IPS-18c (cell line): Measurements from ENCODE around the gene MYBPHL.
"Not testable (repeated sequence)": the region's sequence is repeated elsewhere in the genome, so short reads cannot be mapped to it uniquely, and the experiment has no call there.

Source experiments
- H3K4me3 ChIP-seq: 2 replicates; pipeline ENCODE4 v1.7.0; 2013; ENCODE audit warnings: low read depth, mild to moderate bottlenecking, low read length, moderate library complexity; ENCODE audit not compliant: insufficient read depth
- H3K9me3 ChIP-seq: one replicate; pipeline ENCODE4 v1.6.1; 2013; ENCODE audit warnings: mild to moderate bottlenecking, low read length, moderate library complexity; ENCODE audit not compliant: control insufficient read depth, insufficient read depth

MYBPHL gene

DNA sequence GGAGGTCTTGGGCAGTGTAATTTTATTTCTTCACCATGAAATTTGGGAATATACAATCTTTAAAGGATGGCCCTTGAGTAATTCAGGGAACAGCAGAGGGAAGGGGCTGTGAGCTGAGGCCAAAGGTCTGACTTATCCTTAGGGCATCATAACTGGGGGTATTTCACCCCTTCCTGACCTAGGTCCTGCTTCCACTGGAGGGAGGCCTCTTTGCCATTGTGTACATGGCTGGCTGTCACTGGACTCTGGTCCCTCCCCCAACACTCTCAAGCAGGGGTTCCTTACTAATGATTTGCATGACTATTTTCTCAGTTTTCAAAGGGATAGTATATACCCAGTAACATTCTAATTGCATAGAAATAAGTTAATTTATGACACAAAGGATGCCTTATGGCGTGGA is 16.7 kb downstream of the MYBPHL start:
- Histone ChIP-seq H3K4me3 (no peak overlapping the region), H3K9me3 (no peaks in the 10 kb centered on the region)

- not testable (repeated sequence) for H3K9me3 ChIP-seq, H3K4me3 ChIP-seq
Observed at GRCh38 chr1:109286762-109287161, 20.0 kb downstream of the MYBPHL start.

- peak overlapping the region; percentile 79 for H3K4me3 ChIP-seq
- H3K9me3 ChIP-seq = no peaks in the 10 kb centered on the region
Observed at GRCh38 chr1:109283748-109284600, 22.8 kb downstream of the MYBPHL start.

GRCh38 chr1:109282952-109283747 is 23.7 kb downstream of the MYBPHL start, which contains the start of gene PSRC1:
Gene PSRC1, minus strand, starts transcription at chr1:109283145.
- Histone ChIP-seq H3K4me3 (peak within 1 kb of the TSS; percentile 79), H3K9me3 (no peaks in the 10 kb centered on the region)

DNA sequence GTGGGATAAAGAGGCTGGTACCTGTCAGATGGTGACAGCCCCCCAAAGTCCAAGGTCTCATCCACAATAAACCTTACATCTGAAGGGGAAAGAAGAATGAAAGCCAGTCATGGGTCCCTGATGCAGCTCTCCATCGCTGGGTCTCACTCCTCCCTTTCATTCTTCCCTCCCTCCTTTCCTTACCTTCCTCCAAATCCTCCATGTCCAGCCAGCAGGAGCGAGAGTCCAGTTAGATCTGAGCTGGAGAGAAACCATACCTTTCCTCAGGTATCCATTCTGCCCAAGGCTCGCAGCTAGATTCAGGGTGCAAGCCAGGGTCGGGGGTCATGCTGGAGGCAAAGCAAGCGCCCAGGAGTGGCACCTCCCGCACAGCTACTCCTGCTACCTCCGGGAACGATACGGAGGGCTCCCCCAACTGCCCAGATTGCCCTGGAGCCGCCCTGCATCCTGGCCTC is 24.3 kb downstream of the MYBPHL start:
- Histone ChIP-seq H3K4me3 (peak overlapping the region; percentile 79), H3K9me3 (no peaks in the 10 kb centered on the region)

DNA sequence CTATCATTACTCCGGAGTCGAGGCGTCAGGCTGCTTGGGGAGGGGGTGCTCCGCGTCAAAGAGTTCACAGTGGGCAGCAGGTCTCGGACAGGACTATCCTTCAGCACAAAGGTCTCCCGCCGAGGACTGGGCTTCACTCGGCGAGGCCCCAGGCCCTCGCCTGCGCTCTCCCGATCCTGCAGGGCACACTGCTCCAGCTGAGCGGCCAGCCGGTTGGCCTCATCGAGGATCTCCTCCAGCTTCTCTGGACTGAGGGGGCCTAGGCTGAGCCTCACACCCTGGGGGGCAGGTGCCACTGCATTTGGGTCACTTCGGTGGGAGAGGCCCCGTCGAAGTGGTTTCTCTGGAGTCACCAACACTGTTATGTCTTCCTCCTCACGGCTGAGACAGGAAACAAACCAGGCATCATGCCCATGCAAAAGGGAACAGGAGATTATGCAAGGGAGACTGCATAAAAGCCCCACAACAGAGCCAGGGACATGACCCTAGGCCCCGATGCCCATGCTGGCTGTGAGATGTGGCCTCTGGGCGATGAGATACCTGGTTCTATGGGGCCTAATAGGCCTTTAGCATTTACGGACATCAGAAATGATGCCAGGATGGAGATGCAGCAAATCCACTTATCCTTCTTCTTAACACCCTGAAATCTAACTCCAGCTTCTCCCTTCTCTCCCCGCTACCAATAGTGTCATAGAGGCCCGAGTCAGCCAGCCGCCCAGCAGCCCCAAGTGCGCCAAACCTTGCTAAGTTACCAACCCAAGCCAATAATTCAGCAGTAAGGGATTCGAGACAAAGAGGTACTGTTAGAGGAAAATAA is 24.9 kb downstream of the MYBPHL start:
- Histone ChIP-seq H3K4me3 (peak overlapping the region; percentile 79), H3K9me3 (no peaks in the 10 kb centered on the region)

- no peaks in the 10 kb centered on the region for H3K9me3 ChIP-seq
- no peak overlapping the region for H3K4me3 ChIP-seq
Observed at GRCh38 chr1:109280862-109281261, 25.9 kb downstream of the MYBPHL start.

- Histone ChIP-seq H3K4me3 (no peak overlapping the region), H3K9me3 (no peaks in the 10 kb centered on the region)
Observed at GRCh38 chr1:109279615-109280278, 27.1 kb downstream of the MYBPHL start.

- Histone ChIP-seq H3K9me3 (no peaks in the 10 kb centered on the region), H3K4me3 (no peak overlapping the region)
Observed at GRCh38 chr1:109277434-109278204, 29.2 kb downstream of the MYBPHL start.

- no peak overlapping the region for H3K4me3 ChIP-seq
- H3K9me3 ChIP-seq = no peaks in the 10 kb centered on the region
Observed at GRCh38 chr1:109275706-109276345, 31.0 kb downstream of the MYBPHL start.

- Histone ChIP-seq H3K9me3 (no peaks in the 10 kb centered on the region), H3K4me3 (0 out of 2 replicates have a peak overlapping the region, but pooled peaks have one; percentile 2)
Observed at GRCh38 chr1:109274533-109275476, 32.0 kb downstream of the MYBPHL start.

DNA sequence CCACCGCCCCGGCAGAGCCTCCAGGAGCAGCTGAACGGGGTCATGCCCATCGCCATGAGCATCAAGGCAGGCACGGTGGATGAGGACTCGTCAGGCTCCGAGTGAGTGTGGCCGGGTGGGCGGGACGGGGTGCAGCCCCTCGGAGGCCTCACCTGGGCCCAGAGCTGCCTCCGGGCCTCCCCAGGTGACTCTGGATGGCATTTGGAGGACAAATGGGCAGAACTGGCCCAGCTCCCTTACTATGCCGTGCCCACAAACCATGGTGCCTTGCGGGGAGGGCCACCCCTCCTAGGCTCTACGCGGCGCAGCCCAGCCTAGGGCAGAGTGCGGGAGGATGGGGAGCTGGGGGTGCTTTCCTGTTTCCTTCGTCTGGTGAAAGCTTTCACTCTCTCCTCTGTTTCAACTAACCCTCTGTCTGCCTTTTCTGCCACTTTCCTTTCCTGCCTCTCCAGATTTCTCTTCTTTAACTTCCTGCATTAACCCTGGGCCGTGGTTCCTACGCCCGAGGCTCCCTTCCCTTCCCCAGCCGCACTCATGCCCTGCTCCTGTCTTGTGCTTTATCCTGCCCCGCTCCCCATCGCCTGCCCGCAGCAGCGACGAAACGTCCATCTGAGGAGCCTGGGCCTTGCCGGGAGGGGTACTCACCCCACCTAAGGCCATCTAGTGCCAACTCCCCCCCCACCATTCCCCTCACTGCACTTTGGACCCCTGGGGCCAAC is 33.1 kb downstream of the MYBPHL start:
- Histone ChIP-seq H3K9me3 (no peaks in the 10 kb centered on the region), H3K4me3 (no peak overlapping the region)

DNA sequence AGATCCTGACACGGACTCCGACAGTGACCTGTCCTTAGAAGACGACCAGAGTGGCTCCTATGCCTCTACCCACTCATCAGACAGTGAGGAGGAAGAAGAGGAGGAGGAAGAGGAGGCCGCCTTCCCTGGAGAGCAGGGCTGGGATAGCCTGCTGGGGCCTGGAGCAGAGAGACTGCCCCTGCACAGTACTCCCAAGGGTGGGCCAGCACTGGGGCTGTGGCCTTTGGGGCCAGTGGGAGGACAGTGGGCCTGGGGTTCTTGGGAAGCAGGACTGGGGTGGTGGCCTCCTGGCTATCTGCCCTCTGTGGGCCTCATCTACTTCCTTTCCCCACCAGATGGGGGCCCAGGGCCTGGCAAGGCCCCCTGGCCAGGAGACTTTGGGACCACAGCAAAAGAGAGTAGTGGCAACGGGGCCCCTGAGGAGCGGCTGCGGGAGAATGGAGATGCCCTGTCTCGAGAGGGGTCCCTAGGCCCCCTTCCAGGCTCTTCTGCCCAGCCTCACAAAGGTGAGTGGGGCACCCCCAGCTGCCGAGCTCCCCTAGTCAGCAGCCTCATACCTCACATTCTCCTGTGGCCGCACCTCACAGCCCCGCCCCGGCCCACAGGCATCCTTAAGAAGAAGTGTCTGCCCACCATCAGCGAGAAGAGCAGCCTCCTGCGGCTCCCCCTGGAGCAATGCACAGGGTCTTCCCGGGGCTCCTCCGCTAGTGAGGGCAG is 33.8 kb downstream of the MYBPHL start:
- H3K4me3 ChIP-seq = no peak overlapping the region

More for the DNA sequence above, 33.8 kb downstream of the MYBPHL start:
- no peaks in the 10 kb centered on the region for H3K9me3 ChIP-seq
